Inferior parietal cortex (tissue), 1 donor: Measurements from ENCODE around the gene PTPRM.

Experiments
- DNase-seq: peaks from one replicate; pipeline ENCODE4 v3.0.0-alpha.2; 2016; ENCODE audit errors: extremely low spot score

PTPRM gene

DNA sequence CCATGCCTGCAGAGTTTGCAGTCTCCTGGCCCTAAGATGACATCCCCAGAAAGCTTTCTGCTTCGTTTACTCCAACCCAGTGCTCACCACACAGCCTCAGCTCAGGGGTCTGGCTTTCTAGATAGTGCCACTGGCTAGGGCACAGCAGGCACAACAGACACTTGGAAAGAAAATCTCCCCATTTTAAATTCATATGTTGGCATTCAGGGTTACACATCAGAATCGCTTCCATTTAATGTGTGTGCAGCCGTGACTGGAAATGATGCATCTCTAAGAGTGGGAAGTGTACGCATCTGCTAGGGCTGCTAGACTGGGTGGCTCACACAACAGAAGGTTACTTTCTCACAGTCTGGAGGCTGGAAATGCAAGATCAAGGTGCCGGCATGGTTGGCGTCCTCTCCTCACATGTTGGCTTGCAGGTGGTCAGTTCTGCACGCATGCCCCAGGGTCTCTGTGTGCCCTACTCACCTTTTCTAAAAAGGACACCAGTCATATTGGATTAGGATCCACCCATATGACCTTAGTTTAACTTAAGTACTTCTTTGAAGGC, 712.7 kb downstream of the PTPRM start:
- no peak for DNase-seq

DNA sequence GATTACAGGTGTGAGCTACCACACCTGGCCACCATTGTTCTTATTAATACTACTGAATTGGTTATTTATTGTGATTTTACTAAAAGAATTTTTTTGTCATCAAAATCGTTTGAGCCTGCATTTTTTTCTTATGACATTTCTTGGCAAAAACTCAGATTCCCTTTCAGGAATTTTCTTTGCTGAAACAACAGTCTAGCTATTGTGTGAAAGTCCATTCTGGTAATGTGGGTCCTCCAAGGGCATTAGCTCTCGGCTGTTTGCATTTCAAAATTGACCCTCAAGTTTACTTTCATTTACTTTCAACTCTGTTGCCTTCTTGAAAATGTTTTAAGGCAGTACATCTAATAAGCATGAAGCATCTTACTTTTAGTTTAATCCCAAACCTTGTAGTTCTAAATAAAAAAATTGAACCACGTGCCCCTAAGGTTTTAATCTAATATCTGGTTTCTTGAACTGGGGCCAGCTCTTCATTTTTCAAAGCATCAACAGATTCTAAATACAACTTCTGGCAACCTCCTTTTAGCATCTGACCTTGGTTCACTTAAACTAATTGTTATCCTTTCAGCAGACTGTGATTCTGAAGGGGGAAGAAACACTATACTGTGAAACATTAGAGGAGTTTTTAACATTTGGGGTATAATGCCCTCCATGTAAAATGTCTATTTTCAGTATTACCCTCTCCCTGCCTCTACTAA, 716.9 kb downstream of the PTPRM start:
- DNase-seq: no peak

DNA sequence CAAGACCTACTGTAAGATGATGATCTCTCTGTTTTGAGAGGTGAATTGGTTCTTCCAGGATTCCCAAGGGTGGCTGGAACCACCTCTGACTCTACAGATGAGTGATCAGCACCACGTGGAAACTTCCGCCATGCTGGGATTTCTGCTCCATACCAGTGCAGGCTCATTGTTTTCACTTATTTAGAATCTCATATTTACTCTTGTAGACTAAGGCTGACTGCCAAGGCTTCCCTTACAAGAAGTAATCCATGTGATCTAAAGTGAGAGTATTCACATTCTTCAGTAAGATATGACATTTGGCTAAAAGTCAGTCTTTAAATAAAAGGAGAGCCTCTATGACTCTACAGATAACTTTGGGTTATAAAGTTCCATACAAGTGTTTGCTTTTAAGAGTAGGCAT, 719.2 kb downstream of the PTPRM start:
- DNase-seq: no peak

DNA sequence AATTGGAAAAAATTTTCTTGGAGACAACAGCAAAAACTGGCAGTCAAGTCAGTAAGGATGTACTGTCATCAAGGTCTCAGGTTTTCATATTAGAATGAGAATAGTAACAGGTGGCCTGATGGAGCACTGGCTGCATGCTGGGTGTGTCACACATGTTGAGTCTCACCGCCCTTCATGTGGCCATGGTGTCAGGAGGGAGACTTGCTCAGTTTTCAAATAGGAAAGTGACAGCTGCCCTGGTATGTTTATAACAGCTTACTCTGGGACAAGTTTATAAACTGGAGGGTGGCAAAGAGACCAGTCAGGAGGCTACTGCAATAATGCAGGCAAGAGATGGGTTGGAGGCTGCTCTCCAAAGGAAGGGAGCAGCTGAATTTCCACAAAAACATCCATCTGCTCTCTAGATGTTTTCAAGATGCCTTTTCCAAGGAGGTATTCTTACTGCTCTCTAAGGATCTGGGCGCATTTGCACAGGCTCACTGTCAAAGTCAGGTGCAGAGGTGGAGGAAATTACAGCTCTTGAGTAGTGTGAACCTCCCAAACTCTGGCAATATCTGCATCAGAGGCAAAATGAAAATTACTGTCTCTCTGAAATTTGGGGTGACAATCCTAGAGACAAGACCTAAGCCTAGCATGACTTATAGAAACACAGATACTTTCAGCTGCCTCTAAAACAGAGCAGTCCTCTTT, 720.2 kb downstream of the PTPRM start:
- DNase-seq: no peak

DNA sequence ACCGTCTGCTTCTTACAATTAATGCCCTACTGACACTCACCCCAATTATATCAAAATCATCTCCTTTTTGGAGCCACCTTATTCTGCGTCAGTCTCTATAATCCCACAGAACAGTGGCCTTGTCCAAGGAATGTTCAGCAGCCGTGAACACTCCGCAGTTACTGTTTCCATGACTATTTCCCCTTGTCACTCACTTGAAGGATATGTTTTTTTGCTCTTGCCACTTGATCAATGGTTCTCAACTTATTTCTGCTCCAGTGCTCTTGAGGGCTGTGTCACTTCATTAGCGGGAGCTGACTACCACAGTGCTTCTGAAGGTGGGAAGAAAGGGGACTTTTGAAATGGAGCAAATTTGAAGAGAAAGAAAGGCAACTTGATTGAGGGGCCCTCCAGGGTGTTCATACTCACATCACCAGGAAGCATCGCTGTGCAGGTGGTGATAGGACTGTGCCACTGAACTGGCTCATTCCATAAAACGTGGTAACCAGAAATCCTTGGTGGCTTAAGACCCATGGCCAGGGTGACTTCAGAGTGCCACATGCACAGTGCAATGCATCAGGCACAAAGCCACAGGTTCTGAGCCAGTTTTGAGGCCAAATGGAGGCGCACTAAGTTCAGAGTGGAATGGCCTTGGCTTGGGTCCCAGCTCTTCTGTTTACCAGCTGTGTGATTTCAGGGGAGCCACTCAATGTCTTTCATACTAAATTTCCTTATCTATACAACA, 721.5 kb downstream of the PTPRM start:
- DNase-seq: no peak

DNA sequence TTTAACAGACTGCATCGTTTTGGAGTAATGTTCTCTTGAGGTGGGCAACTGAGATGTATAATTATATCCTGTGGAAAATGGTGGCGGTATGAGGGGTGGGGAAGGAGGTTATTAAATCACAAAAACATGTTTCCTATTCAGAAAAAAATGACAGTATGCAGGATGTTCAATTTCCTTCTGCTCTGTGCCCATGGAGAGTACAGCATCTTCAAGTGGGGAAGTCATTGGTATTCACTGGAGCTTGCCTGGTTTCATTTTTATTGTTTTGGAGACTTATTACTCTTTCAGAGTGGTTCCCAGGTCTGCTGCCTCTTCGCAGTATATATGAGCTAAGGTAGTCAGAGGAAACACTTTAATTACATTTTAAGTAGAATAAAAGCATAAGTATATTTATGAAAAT, 723.3 kb downstream of the PTPRM start:
- no peak for DNase-seq

DNA sequence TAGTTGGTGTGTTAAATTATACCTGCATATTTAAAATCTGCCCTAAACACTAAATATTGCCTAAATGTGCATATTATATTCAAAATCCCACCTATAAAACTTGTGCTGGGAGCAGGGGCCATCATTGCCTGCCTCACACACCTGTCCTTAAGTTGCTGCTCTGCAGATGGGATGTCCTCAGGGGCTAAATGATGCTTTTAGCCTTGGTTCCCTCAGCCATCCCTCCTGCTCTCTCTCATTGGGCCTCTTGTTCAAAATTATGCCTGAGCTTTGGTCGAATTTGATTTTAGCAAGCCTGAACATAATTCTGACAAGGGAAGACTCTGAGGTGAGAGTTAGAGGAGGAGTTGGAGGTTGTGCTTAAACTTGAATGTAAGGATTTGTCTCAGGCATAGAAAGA, 723.8 kb downstream of the PTPRM start:
- DNase-seq: no peak

DNA sequence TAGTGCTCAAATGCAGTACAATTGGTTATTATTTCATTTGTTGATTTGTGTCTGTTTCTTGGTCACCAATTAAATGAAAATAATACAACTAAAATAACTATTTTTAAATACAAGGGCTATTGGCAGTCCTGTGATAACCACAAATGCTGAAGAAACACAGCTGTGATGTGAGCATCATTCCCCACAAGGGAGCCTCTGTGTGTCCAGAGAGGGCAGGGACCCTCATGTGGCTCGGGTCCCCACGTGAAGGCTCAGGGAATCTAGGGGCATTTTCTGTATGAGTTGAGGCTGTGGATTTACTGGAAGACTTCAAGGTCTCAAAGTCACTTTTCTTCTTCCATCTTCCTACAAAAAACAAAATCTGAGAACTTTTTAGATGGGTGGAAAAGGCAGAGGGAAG, 726.1 kb downstream of the PTPRM start:
- no peak for DNase-seq

DNA sequence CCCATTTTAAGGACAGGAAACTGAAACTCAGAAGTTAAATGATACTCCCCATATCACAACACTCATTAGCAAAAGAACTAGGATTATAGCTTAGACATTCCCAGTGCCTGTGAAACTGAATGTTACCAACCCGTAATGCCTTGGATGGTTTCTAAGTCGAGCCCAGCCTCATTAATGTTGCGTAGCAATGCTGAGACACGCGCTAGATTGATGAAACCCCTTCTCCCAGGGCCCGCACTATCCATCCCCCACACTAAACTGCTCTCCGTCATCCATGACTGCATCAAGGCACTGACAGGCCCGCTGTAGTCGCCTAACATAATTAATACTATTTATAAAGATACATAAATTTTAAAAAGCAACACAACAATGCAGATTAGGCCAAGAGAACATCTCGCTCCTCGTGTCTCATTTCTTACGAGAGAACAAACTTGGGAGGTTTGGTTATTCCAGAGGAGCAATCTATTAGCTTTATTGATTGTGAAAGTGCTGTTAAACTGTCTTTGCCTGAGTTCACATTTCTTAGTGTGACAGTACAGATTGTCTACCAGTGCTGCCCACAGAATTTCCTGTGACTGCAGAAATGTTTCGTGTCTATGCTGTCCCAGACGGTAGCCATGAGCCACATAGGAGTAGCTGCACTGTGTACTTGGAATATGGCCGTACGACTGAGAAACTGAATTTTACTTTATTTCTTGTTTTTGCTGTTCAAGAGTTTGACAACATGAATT, 729.9 kb downstream of the PTPRM start:
- no peak for DNase-seq

DNA sequence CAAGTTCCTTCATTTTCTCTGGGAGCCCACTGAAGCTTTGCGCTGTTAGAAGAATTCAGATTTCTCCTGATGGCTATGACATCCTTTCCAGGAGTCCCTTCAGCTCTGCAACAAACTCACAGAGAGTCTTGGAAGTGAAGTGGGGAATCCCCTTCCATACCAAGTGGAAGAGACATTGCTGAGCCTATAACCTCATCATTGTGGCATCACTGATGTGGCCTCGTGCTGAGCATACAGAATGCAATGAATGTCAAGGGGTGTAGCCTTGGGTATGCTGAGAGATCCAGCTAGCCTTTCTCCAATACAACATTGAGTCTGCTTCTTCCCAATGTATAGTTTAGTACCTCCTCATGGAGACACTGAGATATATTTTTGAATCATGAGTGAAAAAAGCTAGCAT, 731.1 kb downstream of the PTPRM start:
- no peak for DNase-seq

DNA sequence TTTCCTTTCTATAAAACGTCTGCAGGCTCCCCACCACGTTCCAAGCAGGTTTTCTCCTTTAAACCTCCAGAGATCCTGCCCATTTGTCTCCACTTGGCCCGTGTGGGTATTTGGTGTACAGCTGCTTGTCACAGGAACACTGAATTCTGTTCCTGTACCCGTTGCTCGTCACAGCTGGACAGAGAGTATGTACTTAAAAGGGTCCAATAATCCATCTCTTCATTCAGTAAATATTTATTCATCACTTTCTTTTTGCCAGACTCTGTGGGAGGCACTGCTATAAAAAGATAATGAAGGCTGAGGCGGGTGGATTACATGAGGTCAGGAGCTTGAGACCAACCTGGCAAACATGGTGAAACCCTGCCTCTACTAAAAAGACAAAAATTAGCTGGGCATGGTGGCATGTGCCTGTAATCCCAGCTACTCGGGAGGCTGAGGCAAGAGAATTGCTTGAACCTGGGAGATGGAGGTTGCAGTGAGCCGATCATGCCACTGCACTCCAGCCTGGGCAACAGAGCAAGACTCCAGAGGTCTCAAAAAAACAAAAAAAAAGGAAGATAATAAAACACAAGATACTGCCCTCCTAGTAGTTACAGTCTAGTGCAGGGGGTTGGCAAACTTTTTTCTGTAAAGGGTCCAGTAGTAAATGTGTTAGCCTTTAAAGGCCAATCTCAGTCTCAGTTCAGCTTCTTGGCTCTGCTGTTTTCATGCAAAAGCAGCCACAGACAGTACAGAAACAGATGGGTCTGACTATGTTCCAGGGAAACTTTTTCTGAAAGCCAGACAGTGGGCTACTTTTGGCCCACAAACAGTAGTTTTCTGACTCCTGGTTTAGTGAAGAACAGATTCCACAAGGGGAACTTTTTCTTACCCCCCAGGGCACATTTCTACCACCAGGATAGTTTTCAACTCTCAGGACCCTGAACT, 732.2 kb downstream of the PTPRM start:
- DNase-seq: no peak

DNA sequence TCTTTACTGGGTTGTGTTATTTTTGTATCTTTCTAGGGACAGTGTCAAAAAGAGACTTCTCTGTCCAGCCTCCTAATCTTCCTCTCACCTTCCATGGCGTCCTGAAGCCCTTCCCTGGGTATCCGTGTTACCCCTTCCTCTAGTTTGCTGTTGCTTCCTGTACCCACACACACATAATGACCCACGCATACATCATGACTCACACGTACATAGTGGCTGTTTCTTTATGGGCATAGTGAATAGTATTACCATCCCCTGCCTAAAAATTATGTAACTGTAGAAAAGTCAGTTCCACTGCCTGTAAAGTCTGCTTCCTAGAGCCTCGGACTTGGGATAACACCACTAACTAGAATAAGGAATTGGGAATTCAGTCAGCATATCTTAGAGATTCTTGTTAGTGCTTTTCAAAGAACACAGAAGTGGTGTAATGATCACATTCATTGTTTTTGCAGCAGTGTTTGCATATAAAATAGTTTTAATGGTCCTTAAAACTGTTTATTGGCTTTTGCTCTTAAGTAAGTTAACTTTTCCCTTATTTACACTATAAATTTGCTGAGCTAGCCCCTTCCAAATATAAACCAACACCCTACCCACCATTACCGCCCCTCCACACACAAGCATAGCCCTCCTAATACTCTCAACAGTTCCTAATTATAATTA, 733.8 kb downstream of the PTPRM start:
- DNase-seq: no peak

DNA sequence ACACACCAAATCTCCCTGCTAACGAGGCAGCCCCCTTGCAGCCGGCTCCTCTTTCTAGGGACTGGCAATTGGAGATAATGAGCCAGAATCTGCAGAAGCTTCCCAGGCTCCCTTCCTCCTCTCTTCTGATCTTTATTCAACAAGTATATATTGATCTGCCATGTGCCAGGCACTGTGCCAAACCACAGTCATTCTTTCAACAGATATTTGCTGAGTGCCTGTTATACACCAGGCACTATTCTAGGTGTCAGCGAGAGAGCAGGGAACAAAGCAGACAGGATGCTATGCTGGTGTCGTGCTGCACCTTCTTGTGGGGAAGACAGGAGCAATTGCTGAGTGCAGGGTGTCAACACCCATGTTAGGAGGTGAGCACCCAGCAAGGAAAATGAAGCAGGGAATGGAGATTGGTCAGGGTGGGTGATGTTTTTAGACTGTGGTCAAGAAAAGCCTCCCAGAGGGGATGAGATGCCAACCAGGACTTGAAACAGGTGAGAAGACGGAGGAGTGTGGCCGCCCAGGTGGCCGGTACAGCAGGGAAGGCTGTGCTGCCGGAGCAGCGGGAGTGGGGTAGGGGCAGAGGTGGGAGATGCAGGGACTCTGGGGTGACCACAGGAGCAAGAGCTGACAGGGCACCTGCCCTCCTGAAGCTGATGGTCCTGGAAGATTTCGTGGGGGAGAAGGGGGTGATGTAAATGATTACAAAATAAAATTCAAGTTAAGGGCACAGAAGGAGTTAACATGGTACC, 734.5 kb downstream of the PTPRM start:
- no peak for DNase-seq

DNA sequence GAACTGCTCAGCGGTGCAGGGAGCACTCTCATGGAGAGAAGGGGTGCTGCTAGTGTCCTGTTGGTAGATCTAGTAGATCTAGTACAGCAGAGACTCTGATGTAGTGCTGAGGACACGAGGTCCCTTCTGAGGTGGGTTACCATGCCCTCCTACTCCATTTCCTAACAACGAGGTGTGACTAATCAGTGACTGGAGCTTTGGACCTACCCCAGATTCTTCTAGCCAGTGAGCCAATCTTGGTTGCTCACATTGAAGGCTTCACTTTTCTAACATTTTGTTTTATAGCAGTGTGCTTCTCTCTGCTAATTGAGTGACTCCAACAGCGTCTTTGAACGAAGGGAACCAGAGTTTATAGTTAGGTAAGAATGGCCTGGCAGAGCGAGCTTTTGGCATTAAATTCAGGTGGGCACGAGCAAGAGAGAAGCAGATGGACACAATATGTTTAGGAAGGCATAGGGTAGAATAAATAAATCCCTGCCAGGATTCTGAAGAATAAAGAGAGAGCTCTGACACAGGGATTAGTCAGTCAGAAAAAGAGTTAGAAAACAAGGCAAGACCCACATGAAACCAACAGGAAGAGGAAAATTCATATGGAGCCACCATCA, 736.1 kb downstream of the PTPRM start:
- no peak for DNase-seq

DNA sequence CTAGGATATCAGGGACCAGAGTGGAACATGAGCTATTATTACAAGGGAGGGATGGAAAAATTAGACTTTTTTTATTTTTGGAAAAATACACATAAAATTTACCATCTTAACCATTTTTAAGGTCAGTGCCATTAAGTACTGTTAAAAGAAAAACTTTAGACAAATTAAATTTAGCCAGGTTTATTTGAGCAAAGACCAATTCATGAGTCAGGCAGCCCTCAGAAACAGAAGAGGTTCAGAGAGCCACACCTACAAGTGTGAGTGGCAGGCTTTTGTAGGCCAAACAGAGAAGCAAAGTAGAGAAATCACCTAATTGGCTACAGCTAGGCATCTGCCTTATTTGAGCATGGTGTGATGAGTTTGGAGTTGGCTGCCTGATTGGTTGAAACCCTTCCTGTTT, 740.8 kb downstream of the PTPRM start:
- DNase-seq: no peak

DNA sequence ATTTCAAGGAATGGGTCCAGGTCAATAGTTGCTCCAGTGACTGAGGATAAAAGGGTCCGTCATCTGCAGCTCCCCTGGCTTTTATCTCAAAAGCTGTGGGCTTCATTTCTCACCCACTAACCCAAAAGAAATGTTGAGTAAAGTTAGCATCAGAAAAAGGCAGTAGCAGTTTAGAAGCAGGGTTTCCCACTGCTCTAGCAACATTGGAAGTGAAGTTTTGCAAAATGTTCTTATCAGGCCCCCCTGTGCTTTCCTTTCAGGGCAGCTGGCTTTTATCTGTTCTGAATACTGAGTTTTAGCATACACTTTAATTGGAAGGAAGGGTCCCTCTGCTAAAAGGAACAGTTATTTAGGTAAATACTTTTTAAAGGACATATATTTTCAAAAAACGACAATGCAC, 745.9 kb downstream of the PTPRM start:
- no peak for DNase-seq

DNA sequence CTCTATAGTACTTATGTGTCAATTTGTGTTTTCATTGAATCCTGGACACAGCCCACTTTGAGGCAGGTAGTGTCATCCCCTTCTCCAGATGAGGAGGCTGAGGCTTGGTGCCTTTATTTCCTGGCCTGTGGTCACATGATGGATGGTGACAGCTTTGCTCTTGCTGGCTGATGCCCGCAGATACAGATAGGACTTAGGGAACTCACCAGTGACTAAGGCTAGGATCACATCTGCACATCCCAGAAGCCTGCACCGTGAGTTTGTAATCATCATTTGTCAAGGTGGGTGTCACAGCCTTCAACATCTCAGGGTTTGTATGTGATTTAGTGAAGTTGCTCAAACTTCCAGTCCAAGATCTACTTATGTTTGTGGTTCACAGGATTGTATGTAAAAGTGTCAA, 747.0 kb downstream of the PTPRM start:
- no peak for DNase-seq

DNA sequence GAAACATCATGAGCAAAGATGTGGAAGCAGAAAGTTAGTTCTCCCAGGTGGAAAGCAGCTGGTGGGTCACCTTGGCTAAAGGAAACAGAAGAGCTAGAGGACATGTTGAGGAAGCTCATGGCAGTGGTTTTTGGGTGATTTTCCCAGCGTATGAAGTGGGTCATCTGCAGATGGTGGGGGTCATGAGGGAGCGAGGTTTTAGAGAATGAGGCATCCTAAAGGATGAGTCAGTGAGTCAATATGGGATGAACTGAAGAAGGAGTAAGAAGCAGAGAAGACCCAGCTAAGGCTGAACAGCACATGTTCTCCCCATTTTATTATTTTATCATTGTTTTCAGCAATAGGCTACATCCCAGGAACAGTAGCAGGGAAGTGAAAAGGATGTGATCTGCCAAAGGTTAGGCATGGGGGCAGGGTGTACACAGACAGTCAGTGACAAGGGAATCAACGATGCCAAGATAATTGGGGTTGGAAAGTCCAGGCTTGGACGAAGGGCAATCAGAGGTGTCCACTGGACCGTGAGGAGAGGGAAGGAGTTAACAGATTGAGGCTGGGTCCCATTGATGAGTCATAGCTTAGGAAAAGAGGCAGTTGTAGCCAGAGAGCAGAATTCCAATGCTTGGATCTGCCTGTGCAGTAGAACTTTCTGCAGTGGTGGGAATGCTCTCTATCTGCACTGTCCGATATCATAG, 752.8 kb downstream of the PTPRM start:
- DNase-seq: no peak

DNA sequence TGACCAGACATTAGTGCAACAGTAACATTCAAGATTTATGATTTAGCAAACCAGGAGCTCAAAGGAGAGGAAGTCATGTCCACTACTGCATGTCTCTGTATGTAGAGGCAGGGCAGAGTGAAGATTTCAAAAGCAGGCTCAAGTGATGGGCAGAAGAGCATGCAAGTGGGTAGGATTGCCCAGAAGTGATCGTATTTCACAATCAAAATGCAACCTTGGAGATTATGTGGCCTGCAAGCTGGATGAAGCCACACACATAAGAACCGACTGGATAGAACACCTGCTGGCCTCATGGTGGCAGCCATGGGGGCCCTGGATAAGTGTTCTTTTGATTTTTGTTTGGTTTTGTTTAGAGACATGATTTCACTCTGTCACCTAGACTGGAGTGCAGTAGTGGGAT, 755.4 kb downstream of the PTPRM start:
- DNase-seq: no peak
